Astrocyte (in vitro differentiated cells and primary cell): ENCODE data around the gene TGFBI. TPM values are rescaled to one million over a fixed set of nuclear protein-coding genes. Genes with fewer than 3 reads are reported as not detected.

Source experiments
- DNase-seq: peaks from one replicate; pipeline ENCODE4 v3.0.0-alpha.2; 2010; ENCODE audit warnings: low read depth
- FAIRE-seq: peaks from 2 replicates; lab custom pipeline; 2011; peaks lifted over from hg19 to GRCh38; lab: Jason Lieb, UNC
- H2AFZ ChIP-seq: 2 replicates; pipeline ENCODE4 v1.6.0; 2012; ENCODE audit warnings: low read depth, low read length, inconsistent platforms
- H3K27ac ChIP-seq: 2 replicates; pipeline ENCODE4 v1.5.1; 2011; ENCODE audit warnings: low read depth, low read length, inconsistent platforms
- H3K27me3 ChIP-seq: 2 replicates; pipeline ENCODE4 v1.6.0; 2011; ENCODE audit warnings: low read length, inconsistent platforms; ENCODE audit not compliant: insufficient read depth
- H3K36me3 ChIP-seq: 2 replicates; pipeline ENCODE4 v1.5.1; 2011; ENCODE audit warnings: low read length, inconsistent platforms; ENCODE audit not compliant: insufficient read depth
- H3K4me1 ChIP-seq: 2 replicates; pipeline ENCODE4 v1.5.1; 2011; ENCODE audit warnings: low read length, inconsistent platforms; ENCODE audit not compliant: insufficient read depth
- H3K4me2 ChIP-seq: 2 replicates; pipeline ENCODE4 v1.6.0; 2012; ENCODE audit warnings: low read length, inconsistent platforms
- H3K4me3 ChIP-seq: 2 replicates; pipeline ENCODE4 v1.5.1; 2011; ENCODE audit warnings: low read depth, mild to moderate bottlenecking, low read length, inconsistent platforms; ENCODE audit not compliant: insufficient read depth
- H3K79me2 ChIP-seq: 2 replicates; pipeline ENCODE4 v1.6.0; 2012; ENCODE audit warnings: mild to moderate bottlenecking, low read length, inconsistent platforms; ENCODE audit not compliant: insufficient read depth
- H3K9ac ChIP-seq: 2 replicates; pipeline ENCODE4 v1.6.0; 2012; ENCODE audit warnings: mild to moderate bottlenecking, low read length, inconsistent platforms
- H3K9me3 ChIP-seq: 2 replicates; pipeline ENCODE4 v1.5.1; 2012; ENCODE audit warnings: low read depth, mild to moderate bottlenecking, low read length, inconsistent platforms; ENCODE audit not compliant: insufficient read depth
- H4K20me1 ChIP-seq: 2 replicates; pipeline ENCODE4 v1.6.0; 2012; ENCODE audit warnings: low read length, inconsistent platforms; ENCODE audit not compliant: insufficient read depth
- H3K27ac Mint-ChIP-seq: one replicate; pipeline ENCODE4 v1.8.0; 2021; ENCODE audit warnings: mild to moderate bottlenecking, mixed read lengths; ENCODE audit not compliant: unreplicated experiment
- H3K27me3 Mint-ChIP-seq: one replicate; pipeline ENCODE4 v1.8.0; 2021; ENCODE audit warnings: low read depth, mixed read lengths; ENCODE audit not compliant: unreplicated experiment
- H3K36me3 Mint-ChIP-seq: one replicate; pipeline ENCODE4 v1.8.0; 2021; ENCODE audit warnings: low read depth, mixed read lengths; ENCODE audit not compliant: unreplicated experiment
- H3K4me1 Mint-ChIP-seq: one replicate; pipeline ENCODE4 v1.8.0; 2021; ENCODE audit warnings: low read depth, mixed read lengths; ENCODE audit not compliant: unreplicated experiment
- H3K4me3 Mint-ChIP-seq: one replicate; pipeline ENCODE4 v1.8.0; 2021; ENCODE audit warnings: mild to moderate bottlenecking, moderate library complexity, mixed read lengths; ENCODE audit not compliant: unreplicated experiment
- H3K9me3 Mint-ChIP-seq: one replicate; pipeline ENCODE4 v1.8.0; 2021; ENCODE audit warnings: mild to moderate bottlenecking, mixed read lengths; ENCODE audit not compliant: unreplicated experiment
- CTCF ChIP-seq: IDR thresholded peaks from 2 replicates; pipeline ENCODE4 v1.5.1; 2011; ENCODE audit warnings: low read depth, mild to moderate bottlenecking, inconsistent platforms, low read length, moderate library complexity; ENCODE audit not compliant: insufficient read depth
- EZH2 ChIP-seq: IDR thresholded peaks from 2 replicates; pipeline ENCODE4 v1.6.1; 2012; ENCODE audit warnings: mild to moderate bottlenecking, low read length, inconsistent platforms; ENCODE audit not compliant: insufficient read depth
- total RNA-seq: library from RNA; stranded (reverse); gene quantifications from 2 replicates; pipeline ENCODE4 v1.2.1, GENCODE V29; 2021

TGFBI gene
- total RNA-seq, 1 donor from 2014 or later = 1,145 TPM

GRCh38 chr5:136018814-136019783 lies 9.7 kb upstream of the TGFBI start:
- Histone ChIP-seq H3K27me3 (no peaks in the 10 kb centered on the region), H3K9ac (peak overlapping the region; percentile 88), H4K20me1 (no peaks in the 10 kb centered on the region), H3K36me3 (no peaks in the 10 kb centered on the region), H2AFZ (no peak overlapping the region), H3K4me2 (peak overlapping the region; percentile 69), H3K9me3 (no peaks in the 10 kb centered on the region), H3K79me2 (no peaks in the 10 kb centered on the region), H3K27ac (peak overlapping the region; percentile 99), H3K4me1 (peaks cover 63% of the 10 kb centered on the region), H3K4me3 (no peak overlapping the region)
- peak overlapping the region; percentile 18 for H3K4me3 Mint-ChIP-seq
- H3K36me3 Mint-ChIP-seq = peaks cover 1% of the 10 kb centered on the region
- TF ChIP-seq EZH2 = no peak
- peak; percentile 40 for TF ChIP-seq CTCF
- peaks cover 14% of the 10 kb centered on the region for H3K9me3 Mint-ChIP-seq
- DNase-seq (peak; percentile 96), FAIRE-seq (peak; percentile 95)
- H3K27me3 Mint-ChIP-seq = no peaks in the 10 kb centered on the region
- H3K27ac Mint-ChIP-seq = peak overlapping the region; percentile 98
- H3K4me1 Mint-ChIP-seq = peaks cover 79% of the 10 kb centered on the region

DNA sequence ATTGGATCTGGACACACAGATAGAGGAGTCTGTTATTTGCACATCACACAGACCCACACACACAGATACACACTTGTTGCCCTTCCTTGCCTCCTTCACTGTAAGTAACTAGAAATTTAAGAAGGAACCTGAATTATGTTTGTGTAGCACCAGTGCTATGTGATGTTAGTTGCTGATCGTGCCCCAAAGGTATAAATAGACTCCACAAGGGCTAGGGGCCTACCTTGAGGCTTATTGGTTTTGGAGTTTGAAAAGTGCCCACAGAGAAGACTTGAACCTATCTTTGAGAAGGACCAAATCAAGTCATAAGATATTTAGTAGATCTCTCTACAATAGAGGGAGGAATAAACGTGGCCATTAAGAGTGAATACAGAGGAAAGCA lies 8.8 kb upstream of the TGFBI start:
- no peak for FAIRE-seq

More for the DNA sequence above, 8.8 kb upstream of the TGFBI start:
- peak overlapping the region; percentile 88 for H3K9ac ChIP-seq
- Mint-ChIP-seq H3K36me3 (peaks cover 1% of the 10 kb centered on the region), H3K9me3 (peaks cover 14% of the 10 kb centered on the region), H3K27me3 (no peaks in the 10 kb centered on the region), H3K4me1 (peaks cover 76% of the 10 kb centered on the region), H3K4me3 (peak overlapping the region; percentile 41), H3K27ac (peak overlapping the region; percentile 98)
- DNase-seq = no peak
- H3K36me3 ChIP-seq = no peaks in the 10 kb centered on the region
- H4K20me1 ChIP-seq = no peaks in the 10 kb centered on the region
- H3K27ac ChIP-seq = peak overlapping the region; percentile 99
- H3K4me3 ChIP-seq = peak overlapping the region; percentile 8
- H3K4me1 ChIP-seq = peaks cover 60% of the 10 kb centered on the region
- TF ChIP-seq EZH2 = no peak
- no peak for TF ChIP-seq CTCF
- no peaks in the 10 kb centered on the region for H3K9me3 ChIP-seq
- H3K79me2 ChIP-seq = no peaks in the 10 kb centered on the region
- no peak overlapping the region for H2AFZ ChIP-seq
- H3K27me3 ChIP-seq = no peaks in the 10 kb centered on the region
- H3K4me2 ChIP-seq = peak overlapping the region; percentile 69
